ENCODE measurements around the gene C16orf74.

C16orf74 gene

DNA sequence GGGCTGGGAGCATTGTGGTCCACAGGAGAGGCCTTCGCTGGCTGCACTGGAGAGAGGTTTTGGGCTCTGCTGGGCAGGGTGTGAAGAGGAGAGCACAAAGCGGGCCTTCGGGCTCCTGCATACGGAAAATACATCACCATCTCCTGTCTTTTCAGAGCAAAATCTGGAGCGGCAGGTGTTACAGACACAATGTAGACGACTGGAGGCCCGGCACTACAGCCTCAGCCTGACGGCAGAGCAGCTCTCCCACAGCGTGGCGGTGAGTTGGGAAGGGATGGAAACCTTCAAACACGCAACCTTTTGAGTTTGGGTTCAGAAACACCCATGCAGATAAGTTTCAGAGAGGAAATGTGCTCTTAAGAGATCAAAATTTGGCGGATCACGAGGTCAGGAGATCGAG, 80.1 kb downstream of the C16orf74 start:
- TF ChIP-seq, protein P1, sequence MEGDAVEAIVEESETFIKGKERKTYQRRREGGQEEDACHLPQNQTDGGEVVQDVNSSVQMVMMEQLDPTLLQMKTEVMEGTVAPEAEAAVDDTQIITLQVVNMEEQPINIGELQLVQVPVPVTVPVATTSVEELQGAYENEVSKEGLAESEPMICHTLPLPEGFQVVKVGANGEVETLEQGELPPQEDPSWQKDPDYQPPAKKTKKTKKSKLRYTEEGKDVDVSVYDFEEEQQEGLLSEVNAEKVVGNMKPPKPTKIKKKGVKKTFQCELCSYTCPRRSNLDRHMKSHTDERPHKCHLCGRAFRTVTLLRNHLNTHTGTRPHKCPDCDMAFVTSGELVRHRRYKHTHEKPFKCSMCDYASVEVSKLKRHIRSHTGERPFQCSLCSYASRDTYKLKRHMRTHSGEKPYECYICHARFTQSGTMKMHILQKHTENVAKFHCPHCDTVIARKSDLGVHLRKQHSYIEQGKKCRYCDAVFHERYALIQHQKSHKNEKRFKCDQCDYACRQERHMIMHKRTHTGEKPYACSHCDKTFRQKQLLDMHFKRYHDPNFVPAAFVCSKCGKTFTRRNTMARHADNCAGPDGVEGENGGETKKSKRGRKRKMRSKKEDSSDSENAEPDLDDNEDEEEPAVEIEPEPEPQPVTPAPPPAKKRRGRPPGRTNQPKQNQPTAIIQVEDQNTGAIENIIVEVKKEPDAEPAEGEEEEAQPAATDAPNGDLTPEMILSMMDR (IDR thresholded peaks at IDR 0.05; ENCODE audit: low read depth, low read length) = no peak

DNA sequence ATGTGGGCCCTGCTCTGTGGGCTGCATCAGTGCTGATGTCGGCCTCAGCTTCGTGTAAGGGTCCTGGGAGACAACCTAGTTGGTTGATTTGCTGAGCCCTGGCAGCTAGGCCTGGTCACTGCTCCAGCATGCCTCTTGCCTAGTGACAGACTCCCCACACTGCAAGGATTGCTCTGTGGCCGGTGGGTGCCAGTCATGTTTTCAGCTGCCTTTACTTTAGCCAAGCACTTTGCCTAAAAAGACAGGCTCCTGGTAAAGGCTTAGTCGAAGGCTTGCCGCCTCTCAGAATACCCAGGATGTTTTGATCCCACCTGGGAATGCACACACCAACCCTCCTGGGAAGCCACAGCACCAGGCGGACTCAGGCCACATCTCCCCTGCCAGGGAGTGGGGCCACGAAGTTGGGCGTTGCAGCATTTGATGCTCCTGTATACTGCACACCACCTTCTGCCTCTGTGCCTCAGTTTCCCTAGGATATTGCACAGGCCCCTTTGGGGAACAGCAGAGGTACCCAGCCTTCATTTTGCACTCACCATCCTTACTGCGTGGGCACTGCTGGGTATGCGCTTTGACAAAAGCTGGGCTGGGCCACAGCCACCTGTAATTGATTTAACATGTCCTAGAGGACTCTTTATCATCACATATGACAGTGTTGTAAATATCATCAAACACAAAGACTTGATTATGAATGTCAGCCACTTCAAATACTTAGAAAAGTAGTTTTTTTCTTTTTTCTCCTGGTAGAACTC, 82.0 kb downstream of the C16orf74 start:
- TF ChIP-seq, protein P1 (IDR thresholded peaks at IDR 0.05; ENCODE audit: low read depth, low read length) = no peak
- DNase-seq (ENCODE audit: low read depth in 2 of 2) = no peak
- H3K4me3 ChIP-seq (replicated peaks in 1 of 2; ENCODE audit: low read depth in 2 of 2, low read length in 2 of 2) = no peak overlapping the region

More for the DNA sequence above, 80.1 kb downstream of the C16orf74 start:
- no peak overlapping the region for H3K4me3 ChIP-seq (replicated peaks in 1 of 2; ENCODE audit: low read depth in 2 of 2, low read length in 2 of 2)
- DNase-seq (ENCODE audit: low read depth in 2 of 2) = no peak

DNA sequence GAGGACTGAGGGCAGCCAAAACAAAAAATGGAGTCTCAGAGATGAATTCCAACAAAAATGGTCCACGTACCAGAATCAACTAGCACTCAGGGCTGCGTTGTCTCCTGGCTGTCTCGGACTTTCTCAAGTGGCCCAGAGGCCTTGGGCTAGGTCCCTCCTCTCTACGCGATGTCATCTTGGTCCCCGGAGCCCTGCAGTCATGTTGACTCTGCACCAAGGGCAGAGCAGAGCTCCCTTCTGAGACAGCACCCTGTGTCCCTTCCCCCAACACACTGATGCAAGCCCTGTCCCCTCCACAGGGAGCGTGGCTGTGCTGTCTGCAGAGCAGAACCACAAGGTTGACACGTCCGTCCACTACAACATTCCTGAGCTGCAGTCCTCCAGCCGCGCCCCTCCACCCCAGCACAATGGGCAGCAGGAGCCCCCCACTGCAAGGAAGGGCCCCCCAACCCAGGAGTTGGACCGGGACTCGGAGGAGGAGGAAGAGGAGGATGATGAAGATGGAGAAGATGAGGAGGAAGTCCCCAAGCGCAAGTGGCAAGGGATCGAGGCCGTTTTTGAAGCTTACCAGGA, 83.0 kb downstream of the C16orf74 start:
- no peak overlapping the region for H3K4me3 ChIP-seq (replicated peaks in 1 of 2; ENCODE audit: low read depth in 2 of 2, low read length in 2 of 2)
- TF ChIP-seq, protein P1 (IDR thresholded peaks at IDR 0.05; ENCODE audit: low read depth, low read length) = no peak

DNA sequence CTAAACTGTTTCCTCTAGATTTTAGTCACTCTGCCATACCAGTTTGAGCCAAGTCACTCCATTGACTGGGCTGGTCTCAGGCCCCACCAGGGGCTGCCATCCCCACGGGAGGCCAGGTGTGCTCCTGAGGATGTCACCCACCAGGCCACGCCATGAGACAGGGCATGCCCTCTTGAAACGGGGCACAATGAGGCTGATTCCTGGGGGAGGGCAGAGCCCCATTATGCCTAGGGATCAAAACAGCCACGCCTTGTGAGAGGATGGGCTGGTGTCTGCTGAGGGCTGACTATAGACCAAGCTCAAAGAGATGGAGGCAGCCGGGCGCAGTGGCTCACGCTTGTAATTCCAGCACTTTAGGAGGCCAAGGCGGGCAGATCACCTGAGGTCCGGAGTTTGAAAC, 83.6 kb downstream of the C16orf74 start:
- H3K4me3 ChIP-seq (replicated peaks in 1 of 2; ENCODE audit: low read depth in 2 of 2, low read length in 2 of 2) = no peak overlapping the region
- no peak for DNase-seq (ENCODE audit: low read depth in 2 of 2)
- TF ChIP-seq, protein P1 (IDR thresholded peaks at IDR 0.05; ENCODE audit: low read depth, low read length) = no peak

More for the DNA sequence above, 83.0 kb downstream of the C16orf74 start:
- no peak for DNase-seq (ENCODE audit: low read depth in 2 of 2)

DNA sequence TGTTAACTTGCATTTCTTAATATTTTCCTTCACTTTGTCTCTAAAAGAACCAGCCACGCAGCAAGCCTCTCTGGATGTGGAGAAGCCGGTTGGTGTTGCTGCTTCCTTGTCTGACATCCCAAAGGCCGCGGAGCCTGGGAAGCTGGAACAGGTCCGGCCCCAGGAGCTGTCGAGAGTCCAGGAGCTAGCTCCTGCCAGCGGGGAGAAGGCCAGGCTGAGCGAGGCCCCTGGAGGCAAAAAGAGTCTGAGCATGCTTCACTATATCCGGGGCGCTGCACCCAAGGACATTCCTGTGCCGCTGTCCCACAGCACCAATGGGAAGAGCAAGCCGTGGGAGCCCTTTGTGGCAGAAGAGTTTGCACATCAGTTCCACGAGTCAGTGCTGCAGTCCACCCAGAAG, 85.0 kb downstream of the C16orf74 start:
- TF ChIP-seq, protein P1 (IDR thresholded peaks at IDR 0.05; ENCODE audit: low read depth, low read length) = no peak
- H3K4me3 ChIP-seq (replicated peaks in 1 of 2; ENCODE audit: low read depth in 2 of 2, low read length in 2 of 2) = no peak overlapping the region
- DNase-seq (ENCODE audit: low read depth in 2 of 2) = no peak

DNA sequence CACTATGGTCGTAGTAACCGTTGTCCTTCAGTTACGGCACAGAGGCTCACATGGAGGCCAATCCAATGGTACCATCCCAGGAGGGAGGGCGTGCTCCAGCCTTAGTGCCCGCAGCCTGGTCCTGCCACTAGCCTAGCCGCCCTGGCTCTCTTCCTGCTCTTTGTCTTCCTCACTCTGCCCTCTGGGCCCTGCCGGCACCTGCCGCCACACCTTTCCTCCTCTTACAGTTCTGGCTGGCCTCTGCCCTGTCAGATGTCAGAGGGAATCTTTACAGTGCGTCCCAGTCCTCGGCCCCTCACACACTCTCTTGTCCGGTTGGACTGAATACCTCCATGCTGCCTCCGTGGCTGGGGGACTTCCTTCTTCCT, 85.5 kb downstream of the C16orf74 start:
- TF ChIP-seq, protein P1 (IDR thresholded peaks at IDR 0.05; ENCODE audit: low read depth, low read length) = no peak
- no peak overlapping the region for H3K4me3 ChIP-seq (replicated peaks in 1 of 2; ENCODE audit: low read depth in 2 of 2, low read length in 2 of 2)
- no peak for DNase-seq (ENCODE audit: low read depth in 2 of 2)

Data from cardiac fibroblast (primary cell).